GM12872 (cell line): Measurements from ENCODE around the gene GET4.

Experiments
- CTCF ChIP-seq: IDR thresholded peaks from 3 replicates; pipeline ENCODE4 v1.5.1; 2011; ENCODE audit warnings: low read depth, mild to moderate bottlenecking, low read length, moderate library complexity; ENCODE audit not compliant: insufficient read depth

Gene GET4

DNA sequence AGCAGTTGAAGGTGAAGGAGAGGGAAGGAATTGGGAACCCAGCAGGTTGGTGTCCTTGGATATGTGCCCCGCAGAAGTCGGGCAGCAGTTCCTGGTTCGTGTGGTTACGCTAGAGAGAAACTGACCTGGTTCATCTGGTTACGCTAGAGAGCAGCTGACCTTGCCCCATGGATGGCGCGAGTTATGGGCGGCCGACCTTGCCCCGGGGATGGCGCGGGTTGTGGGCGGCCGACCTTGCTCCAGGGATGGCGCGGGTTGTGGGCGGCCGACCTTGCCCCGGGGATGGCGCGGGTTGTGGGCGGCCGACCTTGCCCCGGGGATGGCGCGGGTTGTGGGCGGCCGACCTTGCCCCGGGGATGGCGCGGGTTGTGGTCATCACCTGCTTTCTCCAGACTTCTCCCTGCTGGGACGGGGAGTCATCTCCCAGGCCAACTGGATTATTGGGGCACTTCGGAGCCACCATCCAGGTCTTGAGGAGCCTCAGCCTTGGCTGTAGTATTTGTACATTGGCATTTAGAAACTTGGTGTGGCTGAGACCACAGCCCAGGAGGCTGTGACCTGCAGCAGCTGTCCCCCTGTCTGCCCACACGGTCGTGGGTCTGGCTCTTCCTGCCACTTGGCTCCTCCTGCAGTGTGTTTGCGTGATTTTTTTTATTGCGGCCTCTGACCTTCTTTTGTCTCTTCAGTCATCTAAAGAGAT lies 6.1 kb downstream of the GET4 start:
- TF ChIP-seq CTCF = no peak

- TF ChIP-seq CTCF = no peak
Measured at GRCh38 chr7:883055-884021, 7.0 kb downstream of the GET4 start.

DNA sequence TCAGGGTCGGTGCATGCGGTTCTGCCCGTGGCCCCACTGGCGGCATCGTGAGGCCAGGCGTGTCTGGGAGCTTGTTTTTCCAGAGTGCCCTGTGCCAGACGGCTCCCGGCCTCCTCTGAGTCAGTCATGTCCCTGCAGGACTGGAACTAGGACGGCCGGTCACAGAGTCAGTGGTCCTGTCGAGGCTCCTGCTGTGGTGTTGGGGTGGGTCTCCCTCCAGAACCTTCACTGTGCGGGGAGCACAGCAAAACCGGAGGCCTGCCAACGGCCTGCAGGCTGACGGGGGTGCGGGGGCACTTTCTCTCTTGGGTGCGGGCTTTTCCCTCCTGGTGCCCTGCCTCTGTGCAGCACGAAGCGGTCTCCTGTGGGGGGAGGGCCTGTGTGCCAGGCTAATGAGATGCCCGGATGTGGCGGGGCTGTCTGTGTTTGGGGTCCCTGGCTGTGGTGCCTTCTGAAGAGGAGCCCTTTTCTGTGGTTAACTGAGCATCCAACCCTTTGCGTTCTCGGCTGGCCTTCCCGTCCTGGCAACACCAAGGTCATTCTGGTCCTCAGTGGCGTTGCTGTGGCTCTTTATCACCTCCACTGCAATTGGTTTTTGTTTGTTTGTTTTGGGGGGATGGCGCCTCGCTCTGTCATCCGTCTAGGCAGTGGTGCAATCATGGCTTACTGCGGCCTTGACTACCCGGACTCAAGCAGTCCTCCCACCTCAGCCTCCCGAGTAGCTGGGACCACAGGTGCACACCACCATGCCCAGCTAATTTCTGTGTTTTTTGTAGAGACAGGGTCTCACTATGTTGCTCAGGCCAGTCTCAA lies 8.0 kb downstream of the GET4 start:
- no peak for TF ChIP-seq CTCF

- TF ChIP-seq CTCF = no peak
Measured at GRCh38 chr7:885261-885892, 9.0 kb downstream of the GET4 start.

DNA sequence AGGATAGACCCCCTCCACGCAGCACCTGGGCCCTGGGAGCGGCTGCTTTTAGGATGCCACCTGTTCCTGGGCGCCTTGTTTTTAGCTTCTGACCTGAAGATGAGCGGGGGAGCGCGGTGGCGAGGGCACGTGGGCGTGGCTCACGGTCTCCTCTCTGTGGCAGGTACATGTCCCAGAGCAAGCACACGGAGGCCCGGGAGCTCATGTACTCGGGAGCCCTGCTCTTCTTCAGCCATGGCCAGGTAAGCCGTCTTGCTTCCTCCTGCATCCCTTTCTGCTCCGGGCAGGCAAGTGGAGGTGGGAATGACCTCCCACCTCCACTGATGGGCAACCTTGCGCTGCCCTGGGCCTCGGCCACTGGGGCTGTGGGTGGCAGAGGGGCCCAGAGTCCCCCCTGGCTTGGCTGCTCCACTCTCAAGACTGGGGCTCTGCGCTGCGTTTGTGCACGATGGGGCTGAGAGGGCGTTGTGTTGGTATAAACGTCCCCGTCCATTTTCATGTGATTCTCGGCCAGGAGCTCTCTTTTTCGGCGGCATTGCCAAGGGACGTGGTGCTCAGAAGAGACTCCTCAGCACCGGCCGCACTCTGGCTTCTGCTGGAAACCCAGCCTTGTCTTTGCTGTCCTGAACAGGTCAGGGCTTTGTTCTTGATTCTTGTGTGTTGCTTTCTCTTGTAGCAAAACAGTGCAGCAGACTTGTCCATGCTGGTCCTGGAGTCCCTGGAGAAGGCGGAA lies 9.7 kb downstream of the GET4 start:
- TF ChIP-seq CTCF = no peak

DNA sequence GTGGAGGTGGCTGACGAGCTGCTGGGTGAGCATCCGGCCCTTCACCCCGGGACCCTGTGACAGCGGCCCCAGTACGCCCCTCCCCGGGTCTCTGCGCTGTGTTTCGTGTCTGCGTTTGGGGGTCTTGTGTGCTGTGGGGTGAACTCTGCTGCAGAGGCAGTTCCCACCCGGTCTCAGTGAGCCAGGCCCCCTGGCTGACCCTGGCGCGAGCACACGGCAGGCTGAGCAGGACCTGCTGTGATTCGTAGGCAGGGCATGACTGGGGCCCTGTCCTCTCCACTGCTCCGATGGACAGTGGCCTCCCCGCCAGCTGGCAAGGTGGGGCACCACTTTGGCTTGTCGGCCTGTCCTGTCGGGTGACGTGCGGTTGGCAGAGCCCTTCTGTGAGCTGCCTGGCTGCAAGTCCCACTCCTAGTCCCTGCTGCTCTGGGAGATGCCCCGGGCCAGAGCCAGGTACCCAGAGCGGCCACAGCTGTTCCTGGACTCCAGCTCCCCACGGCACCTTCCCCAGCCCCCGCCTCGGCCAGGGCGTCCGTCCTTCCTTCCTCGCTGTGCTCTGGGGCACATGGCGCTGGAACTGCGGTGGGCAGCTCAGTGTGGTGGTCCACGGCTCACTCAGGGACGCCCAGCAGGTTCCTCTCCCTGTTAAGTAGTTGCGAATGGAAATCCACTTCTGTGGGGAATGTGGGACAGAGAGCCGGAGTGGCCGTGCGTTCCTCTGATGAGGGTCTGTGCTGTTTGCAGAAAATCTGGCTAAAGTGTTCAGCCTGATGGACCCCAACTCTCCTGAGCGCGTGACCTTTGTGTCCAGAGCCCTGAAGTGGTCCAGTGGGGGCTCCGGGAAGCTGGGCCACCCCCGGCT lies 10.5 kb downstream of the GET4 start:
- no peak for TF ChIP-seq CTCF
